ENCODE data around the gene CYP2A6.

Gene CYP2A6

DNA sequence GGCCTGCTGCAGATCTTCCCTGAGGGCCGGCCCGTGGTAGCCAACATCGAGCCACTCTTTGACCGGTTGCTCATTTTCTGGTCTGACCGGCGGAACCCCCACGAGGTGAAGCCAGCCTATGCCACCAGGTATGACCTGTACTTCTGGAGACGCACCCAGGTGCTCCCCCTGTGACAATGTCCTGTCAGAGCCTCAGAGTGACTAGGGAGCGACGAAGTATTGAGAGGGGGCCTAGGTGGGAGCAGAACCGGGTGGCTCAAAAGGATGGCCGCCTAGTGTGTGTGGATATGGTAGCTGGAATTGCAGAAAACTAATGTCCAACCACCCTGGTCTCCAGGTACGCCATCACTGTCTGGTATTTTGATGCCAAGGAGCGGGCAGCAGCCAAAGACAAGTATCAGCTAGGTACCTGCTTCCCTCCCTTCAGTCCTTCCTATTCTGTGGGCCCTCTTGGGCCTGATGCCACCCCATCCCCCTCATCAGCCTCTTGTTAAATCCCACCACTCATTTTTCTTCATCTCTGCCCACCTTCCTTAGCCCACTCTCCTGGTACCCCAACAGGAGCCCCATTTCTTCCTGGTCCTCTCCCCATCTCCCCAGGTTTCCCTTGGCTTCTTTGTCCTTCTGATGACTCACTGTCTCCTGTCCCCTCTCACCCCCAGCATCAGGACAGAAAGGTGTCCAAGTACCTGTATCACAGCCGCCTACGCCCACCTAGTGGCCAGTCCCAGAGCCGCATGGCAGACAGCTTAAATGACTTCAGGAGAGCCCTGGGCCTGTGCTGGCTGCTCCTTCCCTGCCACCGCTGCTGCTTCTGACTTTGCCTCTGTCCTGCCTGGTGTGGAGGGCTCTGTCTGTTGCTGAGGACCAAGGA is 42.9 kb downstream of the CYP2A6 start:
- H3K4me3 ChIP-seq (ENCODE audit: control insufficient read depth, low read depth, low read length), result no peak overlapping the region
- no peak for TF ChIP-seq CTCF (conservative IDR thresholded peaks at IDR 0.05; ENCODE audit: control insufficient read depth, insufficient read depth, low read depth, low read length)
- no peak for DNase-seq (ENCODE audit: low read depth)

DNA sequence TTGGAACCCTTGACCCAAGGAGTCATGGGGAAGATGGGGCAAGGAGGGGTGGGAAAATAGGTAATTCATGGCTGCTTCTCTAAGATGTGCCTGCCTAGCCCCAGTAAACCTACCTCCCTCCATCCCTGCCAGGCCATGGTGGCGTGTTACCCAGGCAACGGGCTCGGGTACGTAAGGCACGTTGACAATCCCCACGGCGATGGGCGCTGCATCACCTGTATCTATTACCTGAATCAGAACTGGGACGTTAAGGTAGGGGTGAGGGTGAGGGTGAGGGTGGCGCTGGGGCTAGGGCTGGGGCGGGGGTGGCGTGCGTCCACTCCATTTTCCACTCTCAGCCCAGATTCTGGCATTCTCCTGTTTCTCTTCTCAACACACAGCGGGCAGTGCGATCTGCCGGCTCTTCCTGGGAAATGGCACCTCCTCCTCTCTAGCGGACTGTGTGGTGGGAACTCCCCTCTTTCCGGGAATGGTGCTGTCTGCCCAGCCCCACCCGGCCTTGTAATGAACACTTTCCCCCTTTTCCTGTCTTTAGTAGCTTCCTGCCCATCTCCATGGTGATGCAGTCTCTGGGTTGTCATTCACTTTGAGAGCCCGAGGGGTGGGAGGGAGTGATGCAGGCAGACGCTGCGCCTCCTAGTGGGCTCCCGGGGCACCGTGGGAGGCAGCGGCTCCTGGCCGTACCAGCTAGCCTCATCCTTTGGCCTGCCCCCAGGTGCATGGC is 43.7 kb downstream of the CYP2A6 start:
- DNase-seq (ENCODE audit: low read depth), result peak; percentile 95
- TF ChIP-seq CTCF (conservative IDR thresholded peaks at IDR 0.05; ENCODE audit: control insufficient read depth, insufficient read depth, low read depth, low read length), result peak; percentile 83
- H3K4me3 ChIP-seq (ENCODE audit: control insufficient read depth, low read depth, low read length), result no peak overlapping the region

GRCh38 chr19:40805258-40805868 is 44.9 kb downstream of the CYP2A6 start:
- no peak for TF ChIP-seq CTCF (conservative IDR thresholded peaks at IDR 0.05; ENCODE audit: control insufficient read depth, insufficient read depth, low read depth, low read length)

DNA sequence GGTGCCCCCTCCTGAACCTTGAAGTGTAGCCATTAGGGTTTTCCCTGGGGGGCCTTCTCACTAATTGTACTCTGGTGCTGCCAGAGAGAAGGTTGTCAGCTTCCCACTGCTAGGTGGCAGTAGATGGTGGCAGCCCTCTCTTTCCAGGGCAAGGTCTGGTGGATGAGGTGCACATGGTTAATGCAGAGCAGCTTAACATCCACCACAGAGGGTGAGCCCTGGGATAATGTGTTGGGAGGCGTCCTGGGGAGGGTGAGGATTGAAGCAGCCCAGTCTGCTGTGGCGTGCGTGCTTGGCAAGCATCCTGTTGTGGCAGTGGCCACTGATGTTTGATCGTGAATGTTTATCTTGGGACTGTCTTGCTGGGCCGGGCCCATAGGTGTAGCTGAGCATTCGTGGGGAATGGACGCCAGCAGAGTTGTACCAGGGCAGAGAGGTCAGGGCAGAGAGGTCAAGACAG is 45.4 kb downstream of the CYP2A6 start:
- TF ChIP-seq CTCF (conservative IDR thresholded peaks at IDR 0.05; ENCODE audit: control insufficient read depth, insufficient read depth, low read depth, low read length), result no peak
- no peak for DNase-seq (ENCODE audit: low read depth)
- H3K4me3 ChIP-seq (ENCODE audit: control insufficient read depth, low read depth, low read length), result no peak overlapping the region

More at GRCh38 chr19:40805258-40805868, 44.9 kb downstream of the CYP2A6 start:
- DNase-seq (ENCODE audit: low read depth), result no peak
- H3K4me3 ChIP-seq (ENCODE audit: control insufficient read depth, low read depth, low read length), result no peak overlapping the region

DNA sequence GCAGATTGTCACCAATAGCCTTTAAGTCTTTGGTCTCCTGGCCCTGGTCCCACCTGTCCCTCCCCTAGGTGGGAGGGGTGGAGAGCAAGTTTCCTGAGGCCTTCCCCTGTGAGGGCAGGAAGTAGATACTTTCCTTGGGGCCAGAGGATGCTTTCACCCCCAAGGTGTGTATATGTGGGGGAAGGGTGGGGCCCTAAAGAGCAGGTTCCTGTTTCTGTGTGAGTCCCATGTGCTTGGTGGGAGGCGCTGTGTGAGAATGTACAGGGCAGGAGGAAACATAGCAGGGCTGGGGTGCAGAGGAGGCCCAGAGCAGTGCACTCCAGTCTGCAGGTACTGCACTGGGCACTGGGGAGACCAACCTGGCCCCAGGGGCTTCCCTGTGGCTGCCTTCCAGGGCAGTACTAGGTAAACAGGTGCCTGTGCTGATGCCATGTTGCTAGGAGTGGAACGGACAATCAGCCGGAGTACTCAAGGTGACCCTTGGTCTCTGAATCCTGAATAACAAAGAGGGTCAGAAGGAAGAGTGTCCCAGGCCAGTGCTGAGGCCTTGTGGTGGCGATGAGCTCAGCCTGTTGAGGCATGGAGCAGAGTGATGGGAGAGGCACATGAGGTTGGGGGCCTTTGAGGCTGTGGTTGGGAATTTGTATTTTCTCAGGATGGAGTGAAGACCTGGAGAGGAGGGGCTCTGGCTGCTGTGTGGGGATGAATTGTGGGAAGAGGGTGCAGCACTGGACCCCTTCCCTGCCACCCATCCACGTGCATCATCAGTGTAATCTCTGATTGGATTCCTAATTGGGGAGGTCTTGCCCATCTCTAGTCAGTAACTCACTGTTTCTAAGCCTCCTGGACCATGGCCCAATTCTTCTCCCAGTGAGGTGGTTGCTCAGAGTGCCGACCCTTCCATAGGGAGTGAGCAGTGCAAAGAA is 46.1 kb downstream of the CYP2A6 start:
- TF ChIP-seq CTCF (conservative IDR thresholded peaks at IDR 0.05; ENCODE audit: control insufficient read depth, insufficient read depth, low read depth, low read length), result no peak
- DNase-seq (ENCODE audit: low read depth), result no peak
- no peak overlapping the region for H3K4me3 ChIP-seq (ENCODE audit: control insufficient read depth, low read depth, low read length)

Data from fibroblast of mammary gland (primary cell).